ENCODE results near the gene PABPN1L.
"Not testable (repeated sequence)": the region's sequence is repeated elsewhere in the genome, so short reads cannot be mapped to it uniquely, and the experiment has no call there.

Gene PABPN1L

GRCh38 chr16:88830258-88830657 lies 36.2 kb downstream of the PABPN1L start:
- no peak for DNase-seq (ENCODE audit: low read depth)

- no peak for DNase-seq (ENCODE audit: low read depth)
Measured at GRCh38 chr16:88828711-88829110, 37.7 kb downstream of the PABPN1L start.

- DNase-seq (ENCODE audit: low read depth): no peak
Measured at GRCh38 chr16:88827727-88828126, 38.7 kb downstream of the PABPN1L start.

GRCh38 chr16:88826070-88826840 lies 40.2 kb downstream of the PABPN1L start:
- no peak for DNase-seq (ENCODE audit: low read depth)

DNA sequence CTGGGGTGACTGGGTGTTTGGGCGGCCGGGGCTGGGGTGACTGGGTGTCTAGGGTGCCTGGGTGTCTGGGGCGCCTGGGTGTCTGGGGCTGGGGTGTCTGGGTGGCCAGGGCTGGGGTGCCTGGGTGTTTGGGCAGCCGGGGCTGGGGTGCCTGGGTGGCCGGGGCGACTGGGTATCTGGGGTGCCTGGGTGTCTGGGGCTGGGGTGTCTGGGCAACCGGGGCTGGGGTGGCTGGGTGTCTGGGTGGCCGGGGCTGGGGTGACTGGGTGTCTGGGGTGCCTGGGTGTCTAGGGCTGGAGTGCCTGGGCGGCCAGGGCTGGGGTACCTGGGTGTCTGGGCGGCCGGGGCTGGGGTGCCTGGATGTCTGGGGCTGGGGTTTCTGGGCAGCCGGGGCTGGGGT lies 41.3 kb downstream of the PABPN1L start:
- no peak for DNase-seq (ENCODE audit: low read depth)

DNA sequence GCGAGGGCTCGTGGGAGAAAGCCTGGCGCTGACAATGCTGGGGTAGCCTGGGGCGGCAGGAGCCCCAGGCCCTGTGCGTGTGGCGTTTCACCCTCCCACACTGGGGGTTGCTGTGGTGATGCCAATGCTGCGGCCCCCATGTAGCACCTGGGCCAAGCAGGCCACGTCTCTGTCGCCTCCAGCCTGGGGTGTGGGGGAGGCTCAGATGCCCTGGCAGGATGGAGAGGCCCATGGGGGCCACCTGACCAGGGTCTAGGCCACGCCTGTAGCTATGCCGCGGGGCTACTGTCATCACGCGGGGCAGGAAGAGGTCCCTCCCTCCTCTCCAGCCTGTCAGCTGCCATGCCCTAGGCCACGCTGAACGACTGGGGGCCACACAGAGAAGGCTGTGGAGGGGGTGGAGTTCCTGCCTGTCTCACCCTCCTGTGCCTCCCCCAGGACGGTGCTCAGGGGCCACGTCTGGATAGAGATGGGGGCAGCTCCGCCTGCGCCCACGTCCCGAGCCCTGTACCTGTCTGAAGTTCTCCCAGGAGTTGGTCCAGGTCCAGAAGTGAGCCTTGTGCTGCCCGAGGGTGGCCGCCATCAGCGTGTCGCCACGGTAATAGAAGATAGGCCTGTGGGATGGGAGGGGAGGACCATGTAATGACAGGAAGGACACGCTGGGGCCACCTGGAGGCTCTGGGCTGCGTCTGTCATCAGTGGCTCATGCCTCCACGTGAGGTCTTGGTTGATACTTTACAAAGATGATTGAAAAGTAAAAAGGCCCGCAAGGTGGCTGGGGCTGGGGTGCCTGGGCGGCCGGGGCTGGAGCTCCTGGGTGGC lies 42.0 kb downstream of the PABPN1L start:
- no peak for DNase-seq (ENCODE audit: low read depth)

- not testable (repeated sequence) for DNase-seq (ENCODE audit: low read depth)
Measured at GRCh38 chr16:88823646-88824045, 42.8 kb downstream of the PABPN1L start.

- DNase-seq (ENCODE audit: low read depth): no peak
Measured at GRCh38 chr16:88822281-88823040, 44.0 kb downstream of the PABPN1L start.

- no peak for DNase-seq (ENCODE audit: low read depth)
Measured at GRCh38 chr16:88821168-88821850, 45.2 kb downstream of the PABPN1L start.

GRCh38 chr16:88820385-88821025 lies 46.0 kb downstream of the PABPN1L start:
- no peak for DNase-seq (ENCODE audit: low read depth)

DNA sequence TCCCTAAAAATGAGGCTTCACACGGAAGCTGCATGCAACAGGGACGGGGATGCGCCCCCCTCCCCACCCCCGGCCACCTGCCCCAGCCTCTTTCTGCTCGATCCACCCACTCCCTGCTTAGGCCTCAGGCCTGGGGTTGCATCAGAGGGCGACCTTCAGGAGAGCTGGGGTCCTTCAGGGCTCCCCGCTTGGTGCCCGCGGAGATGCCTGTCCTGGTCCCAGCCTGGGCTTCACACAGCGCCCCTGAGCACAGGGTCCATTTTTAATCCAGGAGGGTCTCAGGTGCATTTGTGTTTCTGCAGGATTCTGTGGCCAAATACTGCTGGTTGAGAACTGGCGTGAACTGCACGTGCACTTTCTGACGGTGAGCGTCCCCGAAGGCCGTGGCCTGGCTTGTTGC lies 47.3 kb downstream of the PABPN1L start:
- no peak for DNase-seq (ENCODE audit: low read depth)

GRCh38 chr16:88818575-88818874 lies 47.9 kb downstream of the PABPN1L start:
- DNase-seq (ENCODE audit: low read depth): no peak

DNA sequence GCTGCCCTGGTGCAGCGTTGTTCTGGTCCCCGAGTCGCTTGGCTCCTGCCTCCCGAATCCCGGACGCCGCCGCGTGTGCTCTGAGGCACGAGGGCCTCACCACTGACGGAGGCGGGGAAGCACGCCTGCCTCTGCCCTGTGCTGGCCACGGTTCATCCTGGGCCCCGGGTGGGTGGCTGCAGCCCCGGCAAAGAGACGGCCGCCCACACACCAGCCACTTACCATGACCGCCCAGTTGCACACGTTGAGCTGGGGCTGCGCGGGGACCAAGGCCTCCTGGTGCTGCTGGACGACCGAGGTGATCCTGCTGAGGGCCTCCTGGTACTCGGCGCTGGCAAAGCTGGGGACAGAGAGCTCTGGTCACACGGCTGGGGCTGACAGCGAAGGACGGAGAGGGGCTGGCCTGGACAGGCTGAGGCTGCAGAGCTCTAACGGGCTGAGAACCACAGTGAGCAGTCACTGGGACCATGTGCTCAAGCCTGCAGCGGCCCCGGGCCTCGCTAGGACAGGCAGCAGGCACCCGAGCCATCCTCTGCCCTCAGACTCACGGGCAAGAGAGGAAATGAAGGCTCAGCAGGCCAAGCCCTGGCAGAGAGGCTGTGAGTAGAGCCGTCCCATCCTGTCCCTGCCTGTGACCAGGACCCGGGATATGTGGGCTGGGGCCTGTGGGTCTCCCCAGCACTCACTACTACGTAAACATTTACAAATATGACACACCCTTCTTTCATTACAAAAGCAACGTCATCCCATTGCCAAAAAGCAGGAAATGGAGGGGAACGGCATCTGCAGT lies 48.5 kb downstream of the PABPN1L start:
- no peak for DNase-seq (ENCODE audit: low read depth)

DNA sequence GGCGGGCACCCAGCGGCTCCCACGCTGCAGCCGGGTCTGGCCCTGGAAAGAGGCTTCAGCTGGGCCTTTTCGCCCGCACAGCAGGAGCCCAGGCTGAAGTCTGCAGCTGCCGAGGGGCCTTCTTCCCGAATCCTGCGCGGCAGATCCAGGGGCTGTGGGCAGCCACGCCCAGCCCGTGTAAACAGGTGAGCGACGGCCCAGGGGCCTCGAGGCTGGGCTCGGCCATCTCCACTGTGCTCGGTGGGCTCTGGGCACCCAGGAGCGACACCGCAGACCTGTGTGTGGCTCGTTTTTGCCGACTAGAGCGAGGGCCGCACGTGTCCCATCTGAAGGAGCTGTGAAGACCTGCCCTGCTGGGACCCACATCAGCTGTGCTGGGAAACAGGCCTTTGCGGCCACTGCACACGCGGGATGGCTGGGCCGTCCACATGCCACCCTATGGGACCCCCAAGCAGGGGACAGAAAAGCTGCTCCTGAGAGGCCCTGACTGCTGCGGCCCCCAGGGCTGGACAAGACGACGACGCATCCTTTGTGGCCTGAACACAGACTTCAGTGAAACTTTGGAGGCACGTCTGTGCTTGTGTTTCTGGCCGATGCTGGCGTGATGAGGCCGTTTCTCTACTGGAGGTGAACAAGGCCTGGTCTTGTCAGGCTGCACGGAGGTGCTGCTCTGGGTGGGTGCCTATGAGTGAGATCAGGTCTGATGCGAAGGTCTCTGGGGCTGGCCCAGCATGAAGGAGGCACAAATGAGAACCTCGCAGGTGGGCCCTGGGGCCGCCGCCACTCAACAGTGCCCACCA lies 49.5 kb downstream of the PABPN1L start:
- no peak for DNase-seq (ENCODE audit: low read depth)

- peak; percentile 46 for DNase-seq (ENCODE audit: low read depth)
Measured at GRCh38 chr16:88815901-88816589, 50.4 kb downstream of the PABPN1L start.

DNA sequence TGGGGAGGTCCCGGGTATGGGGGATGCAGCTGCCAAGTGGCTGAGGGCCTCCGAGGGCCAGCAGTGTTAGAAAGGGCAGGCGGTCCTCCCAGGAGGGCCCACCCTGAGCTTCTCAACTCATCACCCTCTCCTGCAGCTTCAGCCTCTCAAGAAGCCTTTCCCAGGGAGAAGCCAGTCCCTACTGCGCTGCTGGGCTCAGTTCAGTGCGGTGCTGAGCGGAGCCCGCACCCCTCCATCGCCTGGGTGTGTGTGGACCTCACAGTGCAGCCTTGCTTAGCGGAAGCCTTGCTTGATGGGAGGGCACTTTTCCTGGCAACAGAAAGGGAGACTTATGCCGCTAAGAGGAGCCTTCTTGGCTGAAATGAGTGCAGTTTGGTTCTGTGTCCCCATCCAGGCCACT lies 51.2 kb downstream of the PABPN1L start:
- no peak for DNase-seq (ENCODE audit: low read depth)

DNA sequence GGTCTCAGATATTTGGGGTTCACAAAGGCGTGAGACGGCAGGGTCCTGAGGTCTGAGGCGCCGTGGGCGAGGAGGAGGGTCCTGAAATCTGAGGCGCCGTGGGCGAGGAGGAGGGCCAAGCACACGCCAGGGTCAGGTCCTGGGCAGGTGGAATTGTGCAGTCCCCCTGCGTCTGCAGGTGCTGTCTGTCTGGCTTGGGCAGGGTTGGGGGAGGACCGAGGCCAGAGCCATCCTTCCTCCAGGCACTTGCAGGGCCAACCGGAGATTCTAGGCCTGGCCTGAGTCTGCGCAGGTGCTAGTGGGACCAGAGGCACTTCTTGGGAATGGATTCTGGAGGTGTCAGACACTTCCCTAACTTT lies 52.3 kb downstream of the PABPN1L start:
- DNase-seq (ENCODE audit: low read depth): no peak

All from activated T-cell treated with anti-CD3 and anti-CD28 coated beads for 1 hour (primary cell).